ENCODE measurements around the gene THSD7A.

The THSD7A gene

GRCh38 chr7:11489280-11489679 lies 342.7 kb downstream of the THSD7A start:
- DNase-seq: peak; percentile 27

DNA sequence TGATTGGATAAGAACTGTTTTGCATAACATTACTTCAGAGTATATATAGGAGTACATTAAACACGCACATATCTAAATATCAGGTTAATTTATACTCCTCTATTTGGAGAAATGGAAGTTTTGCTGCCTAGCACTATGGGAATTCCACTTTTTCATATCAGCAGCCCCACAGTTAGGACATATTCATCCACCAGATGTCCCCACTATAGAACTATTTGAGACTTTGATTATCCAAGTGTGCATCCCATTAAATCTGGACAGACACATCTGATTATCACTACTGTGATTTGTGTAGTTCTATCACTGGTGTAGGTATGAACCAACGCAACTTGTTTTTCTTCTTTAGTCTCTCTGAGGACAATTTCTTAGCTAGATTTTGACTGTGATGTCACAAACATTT lies 345.7 kb downstream of the THSD7A start:
- DNase-seq: peak; percentile 47

DNA sequence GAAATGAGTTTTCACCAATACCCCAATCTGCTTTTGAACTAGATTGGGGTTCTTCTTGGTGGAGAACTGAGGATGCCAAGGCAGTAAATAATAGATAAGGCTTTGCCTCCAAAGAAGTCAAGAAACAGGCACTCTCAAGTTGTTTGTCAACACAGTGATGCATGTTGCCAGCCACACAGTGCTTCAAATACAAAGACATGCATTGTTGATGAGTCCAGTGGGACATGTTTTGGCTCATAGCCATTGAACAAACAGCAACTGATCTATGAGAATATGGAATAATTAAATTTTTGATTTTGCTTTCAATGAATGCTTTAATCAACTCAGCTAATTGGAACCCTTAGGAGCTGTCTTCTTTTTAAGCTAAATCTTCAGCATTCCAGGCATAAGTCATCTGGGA lies 346.4 kb downstream of the THSD7A start:
- DNase-seq: peak; percentile 24

DNA sequence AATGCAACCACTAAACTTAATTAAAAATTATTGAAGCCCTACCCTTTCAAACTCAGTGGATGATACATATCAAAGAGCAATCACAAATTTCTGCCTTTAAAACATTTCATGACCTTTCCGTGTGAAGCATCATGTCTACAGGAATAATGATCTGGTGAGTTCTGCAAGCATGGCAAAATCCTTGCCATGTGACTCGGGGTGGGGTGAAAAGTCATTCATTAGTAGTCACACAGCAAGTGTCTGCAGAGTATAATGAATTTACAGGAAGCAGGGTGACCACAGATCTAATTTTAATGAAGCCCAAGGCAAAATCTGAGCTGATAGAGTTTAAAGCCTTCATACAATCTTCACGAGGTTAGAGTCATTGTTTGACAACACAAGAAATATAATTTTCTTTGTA lies 351.9 kb downstream of the THSD7A start:
- peak; percentile 19 for DNase-seq

- DNase-seq: no peak
Observed at GRCh38 chr7:11478882-11479281, 353.1 kb downstream of the THSD7A start.

DNA sequence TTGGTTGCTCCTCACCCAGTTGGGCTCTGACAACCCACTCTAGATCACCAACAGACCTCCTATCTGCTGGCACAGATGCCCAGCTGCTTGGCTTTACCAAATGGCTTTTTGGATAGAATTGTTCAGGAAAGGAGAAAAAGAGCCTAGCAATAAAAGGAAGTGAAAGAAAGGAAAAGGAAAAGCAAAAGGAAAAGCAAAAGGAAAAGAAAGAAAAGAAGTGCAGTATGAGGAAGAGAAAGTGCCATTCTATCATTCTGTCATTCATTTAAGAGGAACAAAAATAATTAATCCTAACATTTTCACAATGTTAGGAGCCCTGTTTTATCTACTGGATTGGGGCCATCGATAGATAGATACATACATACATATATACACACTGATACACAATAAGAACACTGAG lies 353.6 kb downstream of the THSD7A start:
- DNase-seq: no peak

- DNase-seq: peak; percentile 63
Observed at GRCh38 chr7:11474902-11475585, 357.0 kb downstream of the THSD7A start.

DNA sequence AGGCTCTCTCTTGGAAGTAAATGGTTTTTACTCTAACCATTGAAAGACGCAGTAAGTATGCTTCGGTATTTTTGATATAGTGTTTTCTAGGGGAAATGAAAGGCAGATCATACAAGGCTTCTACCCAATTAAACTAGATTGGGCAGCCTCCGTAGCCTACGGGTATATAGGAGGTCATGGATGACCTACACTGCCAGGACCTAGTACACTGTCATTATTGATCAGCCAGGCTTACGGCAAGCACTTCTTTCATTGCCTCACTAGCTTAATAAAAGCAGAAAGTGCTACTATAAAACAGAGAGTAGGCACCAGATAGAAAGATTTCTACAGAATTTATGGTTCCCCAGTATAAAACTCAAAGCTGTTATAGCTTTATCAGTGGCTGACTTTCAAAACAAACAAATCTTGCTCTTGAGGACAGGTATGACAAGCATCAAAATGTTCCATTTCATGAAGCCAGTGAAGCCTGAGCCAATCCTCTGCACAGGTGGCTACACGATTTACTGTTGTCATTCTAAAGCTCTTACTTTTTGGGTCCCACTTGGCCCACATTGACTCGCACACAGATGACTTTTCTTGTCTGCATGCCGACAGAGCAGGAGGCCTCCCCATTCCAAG lies 358.1 kb downstream of the THSD7A start:
- peak; percentile 88 for DNase-seq

DNA sequence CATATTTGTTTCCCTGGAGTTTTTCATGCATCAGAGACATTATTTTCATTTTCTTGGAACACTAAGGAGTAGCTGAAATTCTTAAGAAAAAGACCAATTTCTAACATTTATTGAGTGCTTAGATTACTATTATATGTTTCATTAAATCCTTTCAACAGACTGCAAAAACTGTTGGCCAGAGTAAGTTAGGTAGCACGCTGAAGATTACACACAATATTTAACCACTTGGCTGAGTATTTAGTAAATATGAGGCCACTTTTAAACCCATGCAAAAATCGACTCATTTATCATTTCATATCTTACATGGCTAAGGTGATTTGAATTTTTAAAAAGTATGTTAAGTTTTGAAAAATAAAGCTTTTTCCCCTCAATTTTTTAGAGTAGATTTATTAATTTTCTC lies 358.8 kb downstream of the THSD7A start:
- DNase-seq: no peak

DNA sequence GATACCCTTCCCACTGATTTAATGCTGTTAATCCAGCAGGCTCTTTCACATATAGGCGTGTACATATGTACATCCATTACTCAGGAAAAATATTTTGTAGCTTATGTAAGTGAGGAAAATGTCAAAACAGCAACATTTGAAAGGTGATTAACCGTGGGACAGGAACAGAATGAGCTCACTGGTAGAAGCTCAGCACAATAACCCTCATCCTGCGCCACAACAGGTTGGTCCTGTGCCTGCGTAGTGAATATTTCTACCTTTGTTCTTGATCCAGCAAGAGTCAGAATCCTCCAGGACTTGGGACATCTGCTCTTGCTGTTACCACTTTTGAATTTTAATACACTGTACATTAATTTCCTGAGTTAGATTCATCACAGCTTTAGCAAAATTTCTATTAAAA lies 359.4 kb downstream of the THSD7A start:
- no peak for DNase-seq

GRCh38 chr7:11471255-11471654 lies 360.7 kb downstream of the THSD7A start:
- no peak for DNase-seq

DNA sequence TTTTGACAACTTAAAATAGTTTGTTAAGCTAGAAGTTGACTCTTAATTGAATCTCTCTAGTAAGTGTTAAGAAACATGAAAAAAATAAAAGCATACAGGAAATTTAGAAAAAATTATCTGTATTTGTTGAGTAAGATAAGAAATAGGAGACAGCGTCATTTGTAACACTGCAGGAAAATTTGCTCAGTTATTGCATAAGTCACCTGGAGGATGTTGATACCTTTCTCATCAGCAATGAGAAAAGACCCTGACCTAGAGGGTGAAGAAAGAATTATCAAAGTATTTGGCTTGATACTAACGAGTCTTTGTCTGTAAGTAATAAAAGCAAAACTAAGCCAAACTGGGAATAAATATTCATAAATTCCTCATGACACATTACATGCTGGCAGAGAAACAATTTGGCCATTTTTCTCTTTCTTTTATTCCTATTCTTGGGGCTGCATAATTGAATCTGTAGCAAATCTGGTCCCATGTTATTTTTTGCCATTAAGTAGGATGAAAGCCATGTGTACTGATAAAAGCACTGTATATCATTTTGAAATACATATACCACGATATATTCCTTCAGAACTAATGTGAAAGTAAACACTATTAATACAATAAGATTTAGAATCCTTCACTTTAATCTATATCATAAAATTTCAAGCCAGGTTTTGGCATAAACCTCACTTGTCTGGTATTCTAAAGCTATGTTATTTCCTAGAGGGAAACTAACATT lies 362.8 kb downstream of the THSD7A start:
- no peak for DNase-seq

- no peak for DNase-seq
Observed at GRCh38 chr7:11466517-11467105, 365.4 kb downstream of the THSD7A start.

DNA sequence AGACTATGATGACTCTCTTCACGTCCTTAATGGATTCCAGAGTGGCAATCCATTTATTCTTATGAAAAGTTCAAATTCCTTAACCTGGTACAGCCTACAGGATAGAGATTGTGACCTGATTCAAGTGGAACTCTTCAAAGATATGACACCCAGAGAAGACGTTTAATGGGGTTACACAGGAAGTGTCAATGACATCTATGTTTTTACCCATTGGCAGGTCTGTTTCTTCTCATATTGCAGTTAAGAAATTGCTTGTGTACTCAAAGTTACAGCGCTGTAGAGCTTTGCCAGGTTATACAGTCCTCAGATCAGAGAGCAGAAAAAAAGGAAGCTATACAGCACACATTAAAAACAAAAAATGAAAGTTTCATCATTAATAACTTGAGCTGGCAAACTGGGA lies 367.4 kb downstream of the THSD7A start:
- no peak for DNase-seq

DNA sequence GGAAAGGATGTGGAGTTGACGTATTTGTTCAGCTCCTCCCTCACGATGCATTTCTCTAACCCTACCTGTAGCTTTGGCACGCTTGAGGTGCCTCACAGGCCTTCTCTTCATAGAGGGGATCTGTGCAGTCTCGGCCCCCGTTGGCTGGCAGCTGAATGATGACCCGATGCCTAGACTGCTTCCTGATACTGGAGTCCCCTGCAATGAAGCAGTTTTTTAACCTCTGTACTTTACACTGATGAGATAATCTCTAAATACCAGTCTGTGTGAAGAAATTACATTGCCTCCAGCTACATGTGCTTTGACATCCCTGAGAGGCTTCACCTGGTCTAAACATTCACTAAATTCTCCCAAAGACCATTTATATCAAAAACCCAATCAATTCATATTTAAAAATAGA lies 370.1 kb downstream of the THSD7A start:
- DNase-seq: no peak

DNA sequence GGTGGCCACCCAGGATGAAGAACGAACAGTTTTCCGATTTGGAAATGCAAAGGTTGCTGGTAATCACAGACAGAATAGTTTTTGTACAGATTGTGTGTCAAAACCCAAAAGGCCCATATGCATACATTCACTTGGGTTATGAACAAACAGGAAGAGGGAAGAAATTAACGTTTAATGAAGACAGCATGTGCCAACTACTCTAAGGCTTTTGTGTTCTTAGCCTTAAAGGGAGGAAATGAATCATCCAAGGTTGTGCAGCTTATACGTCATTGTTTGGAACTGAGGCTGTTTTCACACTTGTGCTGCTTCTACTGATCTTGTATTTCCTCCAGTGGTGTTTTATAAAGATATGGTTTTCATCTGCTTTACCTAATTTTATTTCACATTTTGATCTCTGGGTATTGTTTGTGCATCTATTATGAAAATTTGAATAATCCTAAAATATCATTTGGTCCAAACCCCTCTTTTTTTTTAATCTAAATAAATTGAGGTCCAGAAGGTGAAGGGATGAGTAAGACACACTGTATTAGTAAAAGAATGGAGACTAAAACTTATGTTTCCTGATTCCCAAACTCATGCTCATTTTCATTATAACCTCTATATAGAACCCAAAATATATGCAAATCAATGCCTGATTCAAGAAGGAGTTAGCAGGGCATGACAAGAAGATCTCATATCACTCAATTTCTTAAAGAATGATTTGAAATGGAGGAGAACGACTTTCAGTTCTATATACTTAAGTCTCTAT lies 373.1 kb downstream of the THSD7A start:
- DNase-seq: peak; percentile 58

DNA sequence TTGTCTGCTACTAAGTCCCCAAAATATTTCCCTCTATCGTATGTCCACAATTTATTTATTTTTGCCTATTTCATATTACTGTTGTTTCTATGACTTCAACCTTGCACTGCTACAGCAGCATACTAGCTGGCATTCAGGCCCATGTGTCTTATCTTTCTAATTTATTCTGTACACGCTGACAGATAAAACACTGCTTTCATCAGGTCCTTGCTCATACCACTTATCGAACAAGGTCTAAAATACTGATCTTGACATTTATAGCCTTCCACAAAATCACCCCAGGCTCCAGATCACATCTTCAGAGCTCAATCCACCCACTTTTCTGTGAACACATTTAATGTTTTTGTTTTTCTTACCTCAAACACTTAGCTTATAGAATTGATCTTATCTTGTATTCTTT lies 374.6 kb downstream of the THSD7A start:
- DNase-seq: no peak

GRCh38 chr7:11456574-11456973 lies 375.4 kb downstream of the THSD7A start:
- no peak for DNase-seq

GRCh38 chr7:11452476-11452875 lies 379.5 kb downstream of the THSD7A start:
- DNase-seq: peak; percentile 81

GRCh38 chr7:11450281-11450680 lies 381.7 kb downstream of the THSD7A start:
- no peak for DNase-seq

DNA sequence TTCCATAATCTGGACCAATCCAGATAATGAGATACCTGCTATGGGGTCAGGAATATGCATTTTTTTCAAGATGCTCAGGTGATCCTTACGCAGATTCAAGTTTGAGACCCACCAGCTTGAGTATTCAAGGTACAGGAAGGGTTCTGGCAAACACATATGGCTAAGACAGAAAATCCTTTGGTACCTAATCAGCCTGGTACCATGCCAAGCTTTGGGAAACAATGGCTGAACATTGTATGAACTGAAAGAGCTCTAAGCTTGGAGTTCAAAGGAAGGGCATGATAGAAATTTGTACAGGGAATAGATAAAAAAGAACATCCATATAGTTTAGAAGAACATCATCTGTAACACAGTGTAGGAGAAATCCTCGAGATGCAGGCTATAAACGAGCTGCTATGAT lies 382.7 kb downstream of the THSD7A start:
- no peak for DNase-seq

- no peak for DNase-seq
Observed at GRCh38 chr7:11448323-11448722, 383.7 kb downstream of the THSD7A start.

DNA sequence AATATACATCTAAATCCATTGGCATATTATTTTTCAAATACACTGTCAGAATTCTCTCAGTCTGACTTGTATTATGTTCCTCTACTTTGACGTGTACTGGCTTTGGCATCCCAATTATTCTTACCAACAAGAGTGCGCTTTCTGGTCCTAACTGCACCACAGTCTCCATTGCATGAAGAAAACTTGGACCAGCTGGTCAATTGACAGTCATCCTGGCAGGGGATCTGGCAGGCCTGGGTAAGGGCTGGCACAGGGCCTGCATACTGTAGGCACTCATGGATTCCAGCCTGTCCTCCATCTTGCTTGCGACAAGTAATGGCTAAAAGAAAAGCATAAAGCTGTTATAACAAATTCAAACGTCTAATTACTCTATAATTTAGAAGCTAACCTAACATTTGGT lies 384.9 kb downstream of the THSD7A start:
- DNase-seq: peak; percentile 83
